HUDEP-2 (cell line): ENCODE data around the gene TSPEAR.

Experiments used
- DNase-seq, 76 experiments: peaks; one replicate each; lab custom pipeline; 2025; ENCODE audit not compliant: unreplicated experiment in 76 of 76; lab: John Stamatoyannopoulos, UW

Gene TSPEAR

GRCh38 chr21:44459712-44460440 lies 251.5 kb downstream of the TSPEAR start:
- DNase-seq = no peak

GRCh38 chr21:44458971-44459711 lies 252.2 kb downstream of the TSPEAR start:
- no peak for DNase-seq

DNA sequence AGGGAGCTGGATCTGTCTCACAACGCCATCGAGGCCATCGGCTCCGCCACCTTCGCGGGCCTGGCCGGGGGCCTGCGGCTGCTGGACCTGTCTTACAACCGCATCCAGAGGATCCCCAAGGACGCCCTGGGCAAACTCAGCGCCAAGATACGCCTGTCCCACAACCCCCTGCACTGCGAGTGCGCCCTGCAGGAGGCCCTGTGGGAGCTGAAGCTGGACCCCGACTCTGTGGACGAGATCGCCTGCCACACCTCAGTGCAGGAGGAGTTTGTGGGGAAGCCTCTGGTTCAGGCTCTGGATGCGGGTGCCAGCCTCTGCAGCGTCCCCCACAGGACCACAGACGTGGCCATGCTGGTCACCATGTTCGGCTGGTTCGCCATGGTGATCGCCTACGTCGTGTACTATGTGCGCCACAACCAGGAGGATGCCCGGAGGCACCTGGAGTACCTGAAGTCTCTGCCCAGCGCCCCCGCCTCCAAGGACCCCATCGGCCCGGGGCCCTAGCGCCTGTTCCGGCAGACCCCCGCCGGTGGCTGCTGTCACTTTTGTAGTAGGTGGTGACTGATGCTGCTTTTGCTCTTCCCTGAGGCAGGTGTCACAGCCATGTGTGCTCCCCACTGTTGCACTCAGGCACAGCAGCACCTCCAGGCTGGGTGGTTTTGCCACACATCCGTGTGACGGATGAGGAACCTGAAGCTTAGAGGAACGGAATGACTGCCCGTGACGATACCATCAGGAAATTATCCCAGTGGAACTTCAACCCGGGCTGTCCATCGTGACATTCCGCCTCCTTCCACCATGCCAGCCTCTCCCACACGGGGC lies 254.2 kb downstream of the TSPEAR start:
- no peak for DNase-seq

- no peak for DNase-seq
These were observed 255.0 kb downstream of the TSPEAR start for GRCh38 chr21:44456214-44456914.

DNA sequence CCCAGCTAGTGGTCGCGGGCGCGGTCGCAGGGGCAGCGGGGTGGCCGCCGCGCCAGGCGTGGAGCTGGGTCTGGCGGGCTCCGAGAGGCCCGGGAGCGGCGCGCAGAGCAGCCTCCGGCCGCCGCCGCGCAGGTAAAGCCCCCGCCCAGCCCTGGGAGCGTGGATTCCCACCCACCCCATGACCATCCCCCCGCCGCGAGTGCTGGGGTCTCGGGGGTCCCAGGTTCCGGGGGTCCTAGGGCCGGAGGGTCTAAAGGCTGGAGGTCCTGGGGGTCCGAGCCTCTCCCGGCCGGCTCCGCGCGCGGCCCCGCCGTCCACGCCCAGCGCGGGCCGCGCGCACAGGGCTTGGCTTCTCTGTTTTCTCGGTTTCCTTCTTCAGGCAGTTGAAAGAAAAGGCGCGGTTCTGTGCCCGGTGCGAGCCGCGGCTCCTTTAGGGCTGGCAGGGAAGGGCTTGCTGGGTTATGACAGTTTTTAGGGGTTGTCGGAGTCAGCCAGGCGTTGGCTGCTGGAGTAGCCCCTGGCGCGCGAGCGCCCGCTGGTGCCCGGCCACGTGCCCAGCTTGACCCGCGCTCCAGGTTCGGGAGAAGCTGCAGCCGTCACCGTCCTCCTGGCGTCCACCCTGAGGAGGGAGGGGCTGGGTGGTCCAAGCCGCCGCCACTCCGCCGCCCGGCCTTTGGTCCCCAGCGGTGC lies 255.7 kb downstream of the TSPEAR start:
- DNase-seq = peak in 43 of 76 experiments; percentile 4 to 56 (median 31)

DNA sequence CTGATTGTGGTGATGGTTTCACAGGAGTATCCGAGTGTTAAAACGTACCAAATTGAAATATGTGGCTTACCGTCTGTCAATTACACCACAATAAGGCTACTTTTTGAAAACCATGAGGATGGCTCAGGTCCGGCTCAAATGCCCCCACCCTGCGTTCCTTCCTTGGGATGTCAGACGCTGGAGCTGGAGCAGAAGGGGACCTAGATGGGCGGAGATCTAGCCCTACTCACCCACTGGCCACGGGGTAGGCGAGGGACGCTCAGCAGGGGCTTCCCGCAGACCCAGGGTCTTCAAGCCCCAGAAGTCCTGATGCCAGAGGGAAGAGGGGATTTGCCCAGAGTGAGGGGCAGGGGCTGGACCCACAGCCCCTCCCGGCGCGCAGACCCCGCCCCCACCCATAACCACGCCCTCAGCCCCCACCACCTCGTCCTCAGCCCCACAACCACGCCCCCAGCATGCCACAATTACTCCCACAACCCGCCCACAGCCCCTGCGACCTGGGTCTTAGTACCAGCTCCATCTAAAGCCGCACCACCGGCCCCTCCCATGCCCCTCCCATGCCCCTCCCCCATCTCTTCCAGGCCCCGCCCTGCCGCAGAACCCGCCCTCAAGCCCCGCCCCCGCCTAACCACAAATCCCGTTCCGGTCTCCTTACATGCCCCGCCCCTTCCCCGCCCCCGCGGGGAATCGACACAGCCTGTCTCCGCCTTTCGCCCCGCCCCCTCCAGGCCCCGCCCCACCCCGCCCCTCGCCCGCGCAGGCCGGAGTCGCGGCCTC lies 256.4 kb downstream of the TSPEAR start, which contains the start of gene LRRC3:
Gene LRRC3, plus strand, starts transcription at position 764 of the 777 bp plus-strand sequence. CDS start 1,135 bp downstream, outside the sequence.
- peak in 62 of 76 experiments; percentile 16 to 91 (median 68) for DNase-seq

GRCh38 chr21:44454058-44454457 lies 257.3 kb downstream of the TSPEAR start:
- DNase-seq = no peak

- DNase-seq = no peak
These were observed 258.3 kb downstream of the TSPEAR start for GRCh38 chr21:44453120-44453519.

- DNase-seq = no peak
These were observed 260.4 kb downstream of the TSPEAR start for GRCh38 chr21:44450999-44451398.

DNA sequence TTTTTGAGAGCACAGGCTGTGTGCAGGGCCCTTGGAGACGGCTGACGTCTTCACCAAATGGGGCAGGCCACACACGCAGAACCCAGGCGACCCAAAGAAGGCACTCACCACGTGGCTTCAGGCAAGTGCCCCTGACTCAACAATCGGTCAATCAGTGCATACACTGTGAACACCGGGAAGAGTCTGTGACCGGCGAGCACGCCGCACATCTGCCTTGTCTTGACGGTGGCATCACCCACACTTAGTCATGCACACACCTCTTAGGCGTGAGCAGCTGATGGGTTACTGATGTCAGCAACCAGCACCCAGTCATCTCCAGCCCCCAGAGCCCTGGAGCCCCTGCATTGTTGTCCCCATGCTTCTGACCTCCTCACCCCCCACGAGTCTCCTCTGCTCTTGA lies 261.0 kb downstream of the TSPEAR start:
- no peak for DNase-seq

GRCh38 chr21:44449473-44450363 lies 261.7 kb downstream of the TSPEAR start:
- DNase-seq = no peak

DNA sequence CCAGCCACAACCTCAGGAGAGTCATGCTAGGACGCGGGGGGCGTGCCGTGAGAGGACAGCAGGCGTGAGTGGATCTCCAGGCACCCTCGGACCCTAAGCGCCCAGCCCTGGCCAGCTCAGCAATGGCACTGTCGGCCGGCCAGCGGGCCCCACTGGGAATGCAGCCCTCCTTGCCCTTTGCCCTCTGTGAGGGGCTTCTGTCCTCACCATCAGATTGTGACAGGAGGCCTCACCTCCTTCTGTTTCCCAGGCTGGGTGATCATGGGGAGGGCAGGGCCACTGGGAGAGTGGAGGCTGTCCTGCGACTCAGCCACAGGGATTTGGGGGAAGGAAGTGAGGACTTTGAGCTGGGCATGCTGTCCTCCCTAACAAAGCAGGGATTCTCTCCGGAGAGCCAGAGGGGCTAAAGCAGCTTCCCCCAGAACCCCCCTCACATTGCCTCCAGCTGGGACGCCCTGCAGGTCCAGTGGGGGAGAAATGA lies 262.7 kb downstream of the TSPEAR start:
- no peak for DNase-seq
